HG02642 (cell line): ENCODE measurements around the gene MFRP.

Source experiments
- ATAC-seq: cut with Tn5 transposase; IDR thresholded peaks from one replicate; pipeline ENCODE4 v1.9.1; 2021; ENCODE audit warnings: mild to moderate bottlenecking; ENCODE audit not compliant: unreplicated experiment, poor library complexity

MFRP gene

GRCh38 chr11:119299416-119299815 is 47.1 kb downstream of the MFRP start:
- no peak for ATAC-seq

DNA sequence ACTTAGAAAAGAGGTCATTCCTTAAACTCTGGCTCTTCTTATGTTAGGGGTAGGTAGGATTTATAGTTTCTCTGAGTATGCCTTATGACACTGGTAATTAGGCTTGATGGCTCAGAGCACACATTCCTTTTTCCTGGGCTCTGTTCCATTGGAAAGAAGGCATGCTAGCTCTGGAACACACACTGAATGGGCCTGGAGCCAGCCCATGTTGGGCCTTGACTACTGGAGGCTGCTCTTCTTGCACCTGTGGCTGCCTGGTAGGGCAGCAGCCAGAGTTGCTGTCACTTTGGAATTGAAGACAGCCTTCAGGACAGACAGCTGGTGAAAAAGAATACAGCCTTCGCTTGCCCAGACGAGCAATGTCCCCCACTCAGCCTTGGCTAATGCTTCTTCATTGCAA is 47.8 kb downstream of the MFRP start:
- ATAC-seq, result no peak

DNA sequence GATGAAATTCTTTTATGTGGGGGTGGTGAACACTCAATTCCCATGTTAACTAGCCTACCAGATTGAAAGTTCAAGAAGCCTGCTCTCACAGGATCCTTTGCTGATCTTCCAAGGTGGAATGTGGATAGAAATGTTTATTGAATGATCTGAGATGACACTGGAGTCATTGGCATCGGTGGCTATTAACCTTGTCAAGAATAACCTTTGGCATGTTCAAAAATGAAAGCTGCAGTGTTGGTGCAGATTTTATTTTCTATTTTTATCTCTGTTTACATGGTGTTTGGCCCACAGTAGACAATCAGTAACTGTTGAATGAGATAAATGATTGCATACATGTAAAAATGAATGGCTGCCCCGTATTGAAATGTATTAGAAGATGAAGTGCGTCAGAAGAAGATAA is 48.6 kb downstream of the MFRP start:
- no peak for ATAC-seq

GRCh38 chr11:119295178-119295577 is 51.3 kb downstream of the MFRP start:
- ATAC-seq, result no peak

DNA sequence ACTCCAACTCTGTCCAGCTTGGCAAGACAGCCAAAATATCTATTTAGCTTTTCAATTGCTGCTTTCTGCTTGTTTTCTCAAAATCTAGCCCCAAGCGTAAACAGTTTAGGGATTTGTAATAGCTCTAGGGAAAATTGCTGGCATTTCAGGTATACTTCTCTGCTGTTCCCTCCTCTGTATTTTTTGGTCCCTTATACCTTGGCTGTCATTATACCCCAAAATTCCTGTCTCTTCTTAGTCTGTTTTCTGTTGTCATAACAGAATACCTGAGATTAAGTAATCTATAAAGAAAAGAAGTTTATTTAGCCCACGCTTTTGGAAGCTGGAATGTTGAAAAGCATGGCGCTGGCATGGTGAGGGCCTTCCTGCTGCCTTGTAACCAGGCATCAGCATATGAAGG is 53.0 kb downstream of the MFRP start:
- no peak for ATAC-seq

DNA sequence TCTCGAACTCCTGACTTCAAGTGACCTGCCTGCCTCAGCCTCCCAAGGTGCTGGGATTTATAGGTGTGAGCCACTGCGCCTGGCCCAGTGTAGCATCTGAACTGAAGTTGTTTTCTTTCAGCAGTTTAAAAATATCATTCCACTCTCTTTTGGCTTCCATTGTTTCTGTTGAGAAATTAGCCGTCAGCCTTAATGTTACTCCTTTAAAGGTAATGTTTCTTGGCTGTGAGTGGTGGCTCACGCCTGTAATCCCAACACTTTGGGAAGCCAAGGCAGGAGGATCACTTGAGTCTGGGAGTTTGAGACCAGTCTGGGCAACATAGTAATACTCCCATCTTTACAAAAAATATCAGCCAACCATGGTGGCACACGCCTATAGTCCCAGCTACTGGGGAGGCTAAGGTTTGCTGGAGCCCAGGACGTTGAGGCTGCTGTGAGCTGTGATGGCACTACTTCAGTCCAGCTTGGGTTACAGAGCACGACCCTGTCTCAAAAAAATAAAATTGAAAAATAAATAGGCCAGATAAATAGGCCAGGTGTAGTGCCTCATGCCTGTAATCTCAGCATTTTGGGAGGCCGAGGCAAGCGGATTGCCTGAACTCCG is 55.5 kb downstream of the MFRP start:
- ATAC-seq, result no peak
